ENCODE data around the gene CCDC102A. TPM values are rescaled to one million over a fixed set of nuclear protein-coding genes. Genes with fewer than 3 reads are reported as not detected.
A peak's percentile ranks its signal among the peaks of the same experiment; 100 is the strongest.

The CCDC102A gene
- total RNA-seq, 4 donors from 2014 or later: 13.1 to 34.9 (median 18.9) TPM

GRCh38 chr16:57485091-57485915 lies 51.1 kb downstream of the CCDC102A start:
- no peaks in the 10 kb centered on the region for H3K9me3 ChIP-seq
- 73 to 78% methylated on average over 9 to 14 of the region's 14 CpGs for WGBS, 2 donors
- H3K27ac ChIP-seq: peak overlapping the region in 2 of 3 donors; percentile 44 to 56
- no peaks in the 10 kb centered on the region for H3K27me3 ChIP-seq
- intact Hi-C loops (cut with DNase I): no loop called here
- TF ChIP-seq, protein P1, sequence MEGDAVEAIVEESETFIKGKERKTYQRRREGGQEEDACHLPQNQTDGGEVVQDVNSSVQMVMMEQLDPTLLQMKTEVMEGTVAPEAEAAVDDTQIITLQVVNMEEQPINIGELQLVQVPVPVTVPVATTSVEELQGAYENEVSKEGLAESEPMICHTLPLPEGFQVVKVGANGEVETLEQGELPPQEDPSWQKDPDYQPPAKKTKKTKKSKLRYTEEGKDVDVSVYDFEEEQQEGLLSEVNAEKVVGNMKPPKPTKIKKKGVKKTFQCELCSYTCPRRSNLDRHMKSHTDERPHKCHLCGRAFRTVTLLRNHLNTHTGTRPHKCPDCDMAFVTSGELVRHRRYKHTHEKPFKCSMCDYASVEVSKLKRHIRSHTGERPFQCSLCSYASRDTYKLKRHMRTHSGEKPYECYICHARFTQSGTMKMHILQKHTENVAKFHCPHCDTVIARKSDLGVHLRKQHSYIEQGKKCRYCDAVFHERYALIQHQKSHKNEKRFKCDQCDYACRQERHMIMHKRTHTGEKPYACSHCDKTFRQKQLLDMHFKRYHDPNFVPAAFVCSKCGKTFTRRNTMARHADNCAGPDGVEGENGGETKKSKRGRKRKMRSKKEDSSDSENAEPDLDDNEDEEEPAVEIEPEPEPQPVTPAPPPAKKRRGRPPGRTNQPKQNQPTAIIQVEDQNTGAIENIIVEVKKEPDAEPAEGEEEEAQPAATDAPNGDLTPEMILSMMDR (IDR thresholded peaks at IDR 0.05): no peak
- no peak for TF ChIP-seq POLR2A (IDR thresholded peaks at IDR 0.05)
- no peaks in the 10 kb centered on the region for H3K36me3 ChIP-seq
- DNase-seq: no peak
- peaks cover 15 to 22% of the 10 kb centered on the region in 2 donors for H3K4me1 ChIP-seq
- H3K4me3 ChIP-seq (replicated peaks in 1 of 3): peak overlapping the region; percentile 22 to 68 (median 61)

GRCh38 chr16:57484515-57485005 lies 51.8 kb downstream of the CCDC102A start:
- intact Hi-C loops (cut with DNase I): no loop called here
- no peak overlapping the region for H3K4me3 ChIP-seq (replicated peaks in 1 of 3)
- H3K4me1 ChIP-seq: peaks cover 15 to 22% of the 10 kb centered on the region in 2 donors

GRCh38 chr16:57483725-57484514 lies 52.5 kb downstream of the CCDC102A start:
- peaks cover 15 to 22% of the 10 kb centered on the region in 2 donors for H3K4me1 ChIP-seq
- H3K27ac ChIP-seq: no peak overlapping the region
- intact Hi-C loops (cut with DNase I): no loop called here
- H3K27me3 ChIP-seq: no peaks in the 10 kb centered on the region
- no peaks in the 10 kb centered on the region for H3K9me3 ChIP-seq
- WGBS, 2 donors: 78 to 90% methylated on average over 8 to 13 of the region's 19 CpGs
- H3K4me3 ChIP-seq (replicated peaks in 1 of 3): no peak overlapping the region
- H3K36me3 ChIP-seq: no peaks in the 10 kb centered on the region
- no peak for DNase-seq
- TF ChIP-seq, protein P1 (IDR thresholded peaks at IDR 0.05): no peak
- no peak for TF ChIP-seq POLR2A (IDR thresholded peaks at IDR 0.05)

More at GRCh38 chr16:57484515-57485005, 51.8 kb downstream of the CCDC102A start:
- H3K36me3 ChIP-seq: no peaks in the 10 kb centered on the region
- DNase-seq: no peak
- WGBS, 2 donors: 86 to 90% methylated on average over 8 of the region's 8 CpGs
- H3K27ac ChIP-seq: no peak overlapping the region
- H3K9me3 ChIP-seq: no peaks in the 10 kb centered on the region
- H3K27me3 ChIP-seq: no peaks in the 10 kb centered on the region
- TF ChIP-seq, protein P1 (IDR thresholded peaks at IDR 0.05): no peak
- TF ChIP-seq POLR2A (IDR thresholded peaks at IDR 0.05): no peak

- DNase-seq: no peak
- intact Hi-C loops (cut with DNase I): no loop called here
- Histone ChIP-seq H3K27ac (no peak overlapping the region), H3K9me3 (no peaks in the 10 kb centered on the region), H3K27me3 (no peaks in the 10 kb centered on the region), H3K4me3 (replicated peaks in 1 of 3) (no peak overlapping the region), H3K36me3 (no peaks in the 10 kb centered on the region), H3K4me1 (peaks cover 15 to 28% of the 10 kb centered on the region in 2 donors)
- no peak for TF ChIP-seq POLR2A (IDR thresholded peaks at IDR 0.05)
- TF ChIP-seq, protein P1 (IDR thresholded peaks at IDR 0.05): no peak
- 83 to 84% methylated on average over 9 to 13 of the region's 14 CpGs for WGBS, 2 donors
Observed at GRCh38 chr16:57482845-57483545, 53.4 kb downstream of the CCDC102A start.

Measured in thyroid gland (tissue), 4 donors.